Occipital lobe (tissue), 3 donors: ENCODE measurements around the gene RBM34. TPM values are rescaled to one million over a fixed set of nuclear protein-coding genes. Genes with fewer than 3 reads are reported as not detected.
"Not testable (repeated sequence)": the region's sequence is repeated elsewhere in the genome, so short reads cannot be mapped to it uniquely, and the experiment has no call there.

ENCODE experiments used
- DNase-seq: peaks from one replicate; lab custom pipeline; 2025; lab: John Stamatoyannopoulos, UW
- small RNA-seq: library from RNA; depleted of rRNA; stranded (forward); fragments of <200 nt; gene quantifications from one replicate; pipeline ENCODE3, GENCODE V24; 2014
- total RNA-seq: library from RNA; depleted of rRNA; stranded (reverse); fragments of >200 nt; gene quantifications from one replicate; pipeline ENCODE4 v1.2.3, GENCODE V29; 2014

Gene RBM34
- total RNA-seq, 1 donor from 2014 or later, result 43.5 TPM

GRCh38 chr1:235092415-235092814, 68.6 kb downstream of the RBM34 start:
- DNase-seq, result not testable (repeated sequence)

- DNase-seq, result not testable (repeated sequence)
These were observed 69.0 kb downstream of the RBM34 start for GRCh38 chr1:235092045-235092406.

GRCh38 chr1:235091319-235092044, 69.6 kb downstream of the RBM34 start:
- not testable (repeated sequence) for DNase-seq

- no peak for DNase-seq
These were observed 70.5 kb downstream of the RBM34 start for GRCh38 chr1:235090406-235091069.

GRCh38 chr1:235088907-235089306, 72.1 kb downstream of the RBM34 start:
- DNase-seq, result no peak

GRCh38 chr1:235088430-235088829, 72.6 kb downstream of the RBM34 start:
- DNase-seq, result no peak

GRCh38 chr1:235087906-235088305, 73.1 kb downstream of the RBM34 start:
- no peak for DNase-seq

GRCh38 chr1:235085411-235086117, 75.5 kb downstream of the RBM34 start:
- not testable (repeated sequence) for DNase-seq

Small RNAs within 50 kb of the gene (small RNA-seq; reads per million reads assigned to genes)
- gene AL732292.1 (not detected), gene MIR4753 (not detected), gene SNORA14B (6.4 reads per million, percentile 91 among the genes with 10 or more reads in this experiment)

Other genes starting within 250 kb of the RBM34 start
- 181 TPM for gene TOMM20, start 32.4 kb downstream of the RBM34 start, total RNA-seq
- 87.0 TPM for gene ARID4B, start 166.9 kb upstream of the RBM34 start, total RNA-seq
- 35.2 TPM for gene GGPS1, start 167.3 kb upstream of the RBM34 start, total RNA-seq
- gene TBCE, start 206.2 kb upstream of the RBM34 start, total RNA-seq, result 47.1 TPM